Inferior parietal cortex (tissue), 1 donor: ENCODE data around the gene RYR1.
"Not testable (repeated sequence)": the region's sequence is repeated elsewhere in the genome, so short reads cannot be mapped to it uniquely, and the experiment has no call there.

ENCODE experiments used
- DNase-seq: peaks from one replicate; pipeline ENCODE4 v3.0.0-alpha.2; 2016; ENCODE audit errors: extremely low spot score

The RYR1 gene

DNA sequence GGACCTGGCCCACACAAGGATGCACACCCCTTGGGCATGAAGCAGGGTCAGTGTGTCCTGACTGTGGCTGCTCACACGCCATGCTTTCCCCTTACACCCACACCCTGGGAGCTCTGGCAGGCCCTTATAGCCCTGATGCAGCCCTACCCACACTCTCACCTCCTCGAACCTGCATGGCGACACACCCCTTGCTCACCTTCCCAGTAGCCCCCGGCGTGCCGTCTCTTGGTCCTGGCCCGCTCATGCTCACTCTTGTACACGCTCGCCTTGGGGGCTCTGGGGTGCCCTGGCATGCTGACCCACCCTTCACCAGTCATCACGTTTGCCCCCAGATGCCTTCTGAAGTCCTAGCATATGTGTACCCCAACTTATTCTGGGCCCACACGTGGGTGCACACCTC, 128.2 kb downstream of the RYR1 start:
- DNase-seq: no peak

DNA sequence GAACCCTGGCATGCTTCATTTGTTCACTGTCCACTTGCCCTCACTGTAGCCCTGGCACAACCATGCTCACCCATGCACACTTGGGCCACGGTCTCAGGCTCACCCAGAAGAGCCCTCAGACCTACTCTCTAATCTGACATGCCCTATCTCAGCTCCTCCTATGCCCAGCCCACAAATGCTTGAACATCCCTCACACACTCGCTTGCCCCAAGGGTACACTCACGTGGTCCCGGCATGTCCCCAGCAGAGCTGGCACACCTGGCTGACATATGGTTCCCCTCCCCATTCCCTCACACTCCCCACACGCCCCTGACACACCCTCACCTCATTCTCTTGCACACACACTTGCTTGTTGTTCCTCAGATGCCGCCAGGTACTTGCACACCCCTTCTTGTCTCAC, 128.6 kb downstream of the RYR1 start:
- DNase-seq: no peak

DNA sequence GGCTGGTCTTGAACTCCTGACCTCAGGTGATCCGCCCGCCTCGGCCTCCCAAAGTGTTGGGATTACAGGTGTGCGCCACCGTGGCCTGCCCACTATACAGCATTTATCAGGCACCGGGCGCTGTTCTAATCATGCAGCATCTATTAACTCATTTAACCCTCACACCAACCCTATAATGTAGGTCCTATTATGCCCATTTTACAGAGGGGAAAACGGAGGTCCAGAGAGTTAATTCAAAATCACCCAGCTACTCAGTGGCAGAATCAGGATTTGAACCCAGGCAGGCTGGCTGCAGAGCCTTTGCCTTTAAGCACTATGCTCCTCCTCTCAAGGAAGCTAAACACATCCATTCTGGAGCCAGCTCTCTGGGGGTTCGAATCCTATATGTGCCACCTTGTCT, 130.0 kb downstream of the RYR1 start:
- DNase-seq: no peak

DNA sequence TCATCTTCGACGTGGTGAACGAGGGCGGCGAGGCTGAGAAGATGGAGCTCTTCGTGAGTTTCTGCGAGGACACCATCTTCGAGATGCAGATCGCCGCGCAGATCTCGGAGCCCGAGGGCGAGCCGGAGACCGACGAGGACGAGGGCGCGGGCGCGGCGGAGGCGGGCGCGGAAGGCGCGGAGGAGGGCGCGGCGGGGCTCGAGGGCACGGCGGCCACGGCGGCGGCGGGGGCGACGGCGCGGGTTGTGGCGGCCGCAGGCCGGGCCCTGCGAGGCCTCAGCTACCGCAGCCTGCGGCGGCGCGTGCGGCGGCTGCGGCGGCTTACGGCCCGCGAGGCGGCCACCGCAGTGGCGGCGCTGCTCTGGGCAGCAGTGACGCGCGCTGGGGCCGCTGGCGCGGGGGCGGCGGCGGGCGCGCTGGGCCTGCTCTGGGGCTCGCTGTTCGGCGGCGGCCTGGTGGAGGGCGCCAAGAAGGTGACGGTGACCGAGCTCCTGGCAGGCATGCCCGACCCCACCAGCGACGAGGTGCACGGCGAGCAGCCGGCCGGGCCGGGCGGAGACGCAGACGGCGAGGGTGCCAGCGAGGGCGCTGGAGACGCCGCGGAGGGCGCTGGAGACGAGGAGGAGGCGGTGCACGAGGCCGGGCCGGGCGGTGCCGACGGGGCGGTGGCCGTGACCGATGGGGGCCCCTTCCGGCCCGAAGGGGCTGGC, 131.6 kb downstream of the RYR1 start:
- no peak for DNase-seq

DNA sequence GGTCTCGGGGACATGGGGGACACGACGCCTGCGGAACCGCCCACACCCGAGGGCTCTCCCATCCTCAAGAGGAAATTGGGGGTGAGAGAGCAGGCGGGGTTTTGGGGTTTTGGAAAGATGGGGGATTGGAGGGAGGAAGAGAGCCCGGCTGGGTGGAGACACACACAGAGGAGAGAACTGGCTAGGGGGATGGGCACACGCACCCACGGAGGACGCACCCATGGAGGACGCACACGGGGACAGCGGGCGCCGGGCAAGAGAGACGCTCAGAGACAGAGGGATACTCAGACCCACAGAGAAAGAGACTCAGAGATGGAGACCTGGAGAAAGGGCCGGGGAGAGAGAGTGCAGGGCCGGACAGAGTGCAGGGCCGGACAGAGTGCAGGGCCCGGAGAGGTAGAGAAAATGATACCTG, 132.2 kb downstream of the RYR1 start:
- DNase-seq: no peak

DNA sequence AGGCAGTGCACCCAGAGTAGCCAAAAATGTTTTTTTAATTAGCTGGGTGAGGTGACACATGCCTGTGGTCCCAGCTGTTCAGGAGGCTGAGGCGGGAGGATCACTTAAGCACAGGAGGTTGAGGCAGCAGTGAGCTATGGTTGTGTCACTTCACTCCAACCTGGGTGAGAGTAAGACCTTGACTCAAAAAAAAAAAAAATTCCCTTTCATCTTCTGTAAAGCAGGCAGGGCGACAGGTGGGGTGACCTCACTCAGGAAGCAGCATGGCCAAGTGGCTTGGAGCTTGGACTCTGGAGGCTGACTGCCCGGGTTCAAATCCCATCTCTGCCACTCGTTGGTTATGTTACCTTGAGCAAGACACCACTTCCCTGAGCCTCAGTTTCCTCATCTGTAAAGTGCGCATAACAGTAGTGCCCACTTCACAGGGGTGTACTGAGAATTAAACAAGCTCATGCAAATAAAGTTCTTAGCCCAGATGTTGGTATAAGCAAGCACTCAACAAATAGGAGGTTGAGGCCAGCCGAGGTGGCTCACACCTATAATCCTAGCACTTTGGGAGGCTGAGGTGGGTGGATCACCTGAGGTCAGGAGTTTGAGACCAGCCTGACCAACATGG, 136.0 kb downstream of the RYR1 start:
- no peak for DNase-seq

DNA sequence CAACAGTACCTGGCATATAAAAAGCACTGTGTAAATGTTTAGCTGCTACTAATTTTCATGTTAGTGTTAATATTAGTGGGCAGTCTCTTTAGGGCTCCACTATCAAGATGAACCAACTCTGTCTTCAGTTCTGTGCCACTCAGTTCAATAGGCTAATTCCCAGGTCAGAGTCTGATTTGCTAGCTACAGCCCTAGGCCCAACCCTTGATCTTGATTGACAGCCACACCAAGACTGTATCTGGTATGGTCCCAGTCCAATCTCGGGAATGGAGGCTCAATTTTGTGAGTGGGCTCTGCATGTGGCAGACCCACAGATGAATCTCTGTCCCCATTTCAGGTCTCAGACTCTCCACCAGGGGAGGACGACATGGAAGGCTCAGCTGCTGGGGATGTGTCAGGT, 138.2 kb downstream of the RYR1 start:
- DNase-seq: no peak

DNA sequence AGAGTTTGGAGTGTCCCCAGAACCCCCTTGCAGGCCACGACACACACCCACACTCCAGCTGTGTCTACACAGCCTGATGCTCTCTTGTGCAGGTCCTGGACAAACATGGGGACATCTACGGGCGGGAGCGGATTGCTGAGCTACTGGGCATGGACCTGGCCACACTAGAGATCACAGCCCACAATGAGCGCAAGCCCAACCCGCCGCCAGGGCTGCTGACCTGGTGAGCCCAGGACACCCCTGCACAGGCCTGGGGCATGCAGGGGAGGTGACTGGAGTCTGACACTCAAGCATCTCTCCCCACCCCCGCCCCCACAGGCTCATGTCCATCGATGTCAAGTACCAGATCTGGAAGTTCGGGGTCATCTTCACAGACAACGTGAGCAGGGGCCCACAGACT, 144.3 kb downstream of the RYR1 start:
- DNase-seq: no peak

DNA sequence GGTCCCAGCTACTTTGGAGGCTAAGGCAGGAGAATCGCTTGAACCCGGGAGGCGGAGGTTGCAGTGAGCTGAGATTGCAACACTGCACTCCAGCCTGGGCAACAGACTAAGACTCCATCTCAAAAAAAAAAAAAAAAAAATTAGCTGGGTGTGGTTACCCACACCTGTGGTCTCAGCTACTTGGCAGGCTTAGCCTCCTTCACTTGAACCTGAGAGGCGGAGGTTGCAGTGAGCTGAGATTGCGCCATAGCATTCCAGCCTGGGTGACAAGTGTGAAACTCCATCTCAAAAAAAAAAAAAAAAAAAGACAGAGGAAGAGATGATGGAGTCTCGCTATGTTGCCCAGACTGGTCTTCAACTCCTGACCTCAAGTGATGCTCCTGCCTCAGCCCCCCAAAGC, 145.8 kb downstream of the RYR1 start:
- not testable (repeated sequence) for DNase-seq

DNA sequence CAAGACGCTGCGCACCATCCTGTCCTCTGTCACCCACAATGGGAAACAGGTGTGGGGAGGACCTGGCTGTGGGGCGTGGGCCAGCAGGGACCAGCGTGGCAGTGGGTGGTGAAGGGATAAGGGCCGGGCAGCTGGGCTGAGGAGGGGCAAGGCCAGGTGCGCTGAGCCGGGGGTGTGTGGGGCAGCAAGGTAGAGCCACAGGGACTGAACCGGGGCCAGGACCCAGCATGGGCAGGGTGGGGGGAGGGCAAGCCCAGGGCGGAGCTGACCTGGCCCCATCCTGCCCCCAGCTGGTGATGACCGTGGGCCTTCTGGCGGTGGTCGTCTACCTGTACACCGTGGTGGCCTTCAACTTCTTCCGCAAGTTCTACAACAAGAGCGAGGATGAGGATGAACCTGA, 146.6 kb downstream of the RYR1 start:
- no peak for DNase-seq

DNA sequence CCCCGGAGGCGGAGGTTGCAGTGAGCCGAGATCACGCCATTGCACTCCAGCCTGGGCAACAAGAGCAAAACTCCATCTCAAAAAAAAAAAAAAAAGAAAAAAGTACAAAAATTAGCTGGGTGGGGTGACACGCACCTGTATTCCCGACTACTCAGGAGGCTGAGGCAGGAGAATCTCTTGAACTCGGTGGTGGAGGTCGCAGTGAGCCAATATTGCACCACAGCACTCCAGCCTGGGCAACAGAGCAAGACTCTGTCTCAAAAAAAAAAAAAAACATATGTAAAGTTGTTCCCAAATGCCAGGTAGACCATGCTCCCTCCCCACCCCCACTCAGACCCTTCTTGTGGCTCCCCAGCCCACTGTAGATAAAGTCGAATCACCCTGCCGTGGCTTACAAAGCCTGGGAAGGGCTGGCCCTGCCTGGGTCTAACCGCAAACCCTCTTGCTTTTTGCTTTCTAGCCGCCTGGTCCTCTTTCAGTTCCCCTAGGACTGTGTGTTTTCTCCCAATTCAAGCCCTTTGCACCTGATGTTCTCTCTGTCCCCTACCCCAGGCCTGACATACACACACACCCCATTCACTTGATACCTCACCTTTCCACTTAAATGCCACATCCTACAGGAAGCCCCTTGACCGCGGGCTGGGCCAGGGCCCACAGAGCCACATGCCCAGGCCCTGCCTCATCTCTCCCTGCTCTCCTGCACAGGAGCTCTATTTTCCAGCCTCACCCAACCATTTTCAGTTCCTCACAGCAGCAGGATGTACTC, 149.9 kb downstream of the RYR1 start:
- DNase-seq: no peak

DNA sequence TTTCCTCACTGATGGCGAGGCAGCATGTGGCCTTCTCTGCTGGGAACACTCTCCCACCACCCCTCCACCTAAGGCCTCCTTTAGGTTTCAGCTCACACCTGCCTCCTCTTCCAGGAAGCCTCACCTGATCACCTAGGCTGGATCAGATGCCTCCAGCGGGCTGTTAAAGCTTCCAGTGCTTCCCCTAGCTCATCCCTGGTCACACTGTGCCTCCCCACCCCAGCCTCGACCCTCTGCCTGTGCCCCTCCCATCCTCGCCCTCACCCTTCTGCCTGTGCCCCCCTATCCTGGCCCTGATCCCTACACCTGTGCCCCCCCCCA, 150.5 kb downstream of the RYR1 start:
- no peak for DNase-seq

DNA sequence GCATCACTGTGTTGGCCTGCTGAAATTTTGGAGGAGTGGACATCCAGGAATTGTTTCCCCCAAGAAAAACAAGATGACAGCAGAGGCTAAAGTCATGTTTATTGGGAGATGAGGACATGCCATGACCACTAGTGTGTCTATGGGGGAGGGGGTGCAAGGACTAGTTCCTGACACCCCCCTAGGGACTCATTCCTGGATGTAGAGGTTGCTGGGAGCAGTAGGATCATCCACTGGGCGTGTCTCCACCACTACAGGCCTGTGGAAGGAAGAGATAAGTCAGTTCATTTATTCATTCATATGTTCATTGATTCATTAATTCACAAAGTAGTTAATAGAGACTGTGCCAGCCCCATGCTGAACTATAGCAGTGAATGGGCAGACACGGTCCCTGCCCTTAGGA, 154.1 kb downstream of the RYR1 start:
- no peak for DNase-seq

DNA sequence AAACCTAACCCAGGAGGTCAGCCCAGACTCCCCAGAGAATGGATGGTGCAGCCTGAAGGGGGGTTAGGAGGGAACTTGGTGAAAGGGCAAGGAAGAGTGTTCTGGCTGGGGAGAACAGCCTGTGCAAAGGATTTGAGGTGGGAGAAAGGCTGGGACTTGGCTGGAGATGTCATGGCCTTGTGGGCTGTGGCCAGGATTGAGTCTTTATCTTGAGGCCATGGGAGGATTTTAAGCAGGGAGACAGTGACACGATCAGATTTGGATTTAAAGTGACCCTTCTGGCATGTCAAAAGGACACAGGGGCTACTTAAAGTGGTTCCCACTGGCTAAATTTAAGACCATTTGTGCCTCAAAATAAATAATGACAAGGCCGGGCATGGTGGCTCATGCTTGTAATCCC, 154.6 kb downstream of the RYR1 start:
- no peak for DNase-seq

DNA sequence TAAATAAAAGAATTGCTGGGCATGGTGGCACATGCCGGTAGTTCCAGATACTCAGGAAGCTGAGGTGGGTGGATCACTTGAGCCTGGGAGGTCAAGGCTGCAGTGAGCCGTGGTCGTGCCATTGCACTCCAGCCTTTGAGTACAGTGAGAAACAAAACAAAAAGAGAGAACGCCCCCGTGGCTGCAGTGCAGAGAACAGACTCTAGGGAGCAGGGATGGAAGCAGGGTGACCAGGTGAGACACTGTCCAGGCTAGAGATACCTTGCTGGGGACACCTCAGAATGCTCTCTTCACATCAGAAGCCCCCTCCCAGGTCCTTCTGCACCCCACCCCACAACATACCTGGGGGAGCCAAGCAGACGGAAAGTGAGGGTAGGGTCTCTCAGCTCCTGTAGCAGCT, 159.4 kb downstream of the RYR1 start:
- no peak for DNase-seq

DNA sequence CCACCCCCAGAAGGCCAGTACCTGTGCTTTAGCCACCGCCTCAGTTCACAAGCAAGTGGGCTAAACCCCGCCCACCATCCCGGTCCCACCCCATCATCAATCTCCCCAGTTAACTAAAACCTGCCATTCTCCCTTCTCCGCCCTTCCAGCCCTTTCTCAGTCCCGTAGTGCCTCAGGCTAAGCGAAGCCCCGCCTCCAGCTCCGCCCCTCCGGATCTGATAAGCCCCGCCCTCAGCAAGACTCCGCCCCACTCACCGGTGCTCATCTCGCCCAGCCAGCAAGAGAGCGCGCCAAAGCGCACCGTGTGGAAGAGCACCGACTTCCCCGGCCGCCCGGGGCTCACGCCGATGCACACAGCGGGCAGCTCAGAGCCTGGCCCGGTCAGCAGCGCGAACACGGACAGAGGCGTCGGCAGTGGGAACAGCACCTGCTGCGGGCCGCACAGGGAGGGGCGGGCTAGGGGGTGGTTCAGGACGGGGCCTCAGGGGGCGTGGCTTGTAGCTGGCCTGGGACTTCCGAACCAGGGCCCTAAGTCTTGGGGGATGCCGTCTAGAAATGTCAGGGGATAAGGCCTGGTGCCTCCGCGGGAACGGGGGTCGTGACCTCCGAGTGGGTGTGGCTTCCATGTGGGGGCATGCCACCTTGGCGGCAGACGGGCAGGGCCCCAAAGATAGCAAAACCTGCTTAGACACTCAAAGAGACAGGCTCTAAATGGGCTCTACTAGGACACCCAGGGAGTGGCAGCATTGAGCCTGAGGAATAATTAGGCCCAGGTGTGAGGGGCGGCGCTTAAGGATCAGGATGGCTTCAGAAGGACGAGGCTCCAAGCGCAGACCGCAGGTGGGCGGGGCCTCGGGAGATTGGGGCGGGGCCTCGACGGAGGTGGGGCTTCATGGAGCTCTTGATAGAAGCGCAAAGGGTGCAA, 162.8 kb downstream of the RYR1 start:
- peak; percentile 9 for DNase-seq

DNA sequence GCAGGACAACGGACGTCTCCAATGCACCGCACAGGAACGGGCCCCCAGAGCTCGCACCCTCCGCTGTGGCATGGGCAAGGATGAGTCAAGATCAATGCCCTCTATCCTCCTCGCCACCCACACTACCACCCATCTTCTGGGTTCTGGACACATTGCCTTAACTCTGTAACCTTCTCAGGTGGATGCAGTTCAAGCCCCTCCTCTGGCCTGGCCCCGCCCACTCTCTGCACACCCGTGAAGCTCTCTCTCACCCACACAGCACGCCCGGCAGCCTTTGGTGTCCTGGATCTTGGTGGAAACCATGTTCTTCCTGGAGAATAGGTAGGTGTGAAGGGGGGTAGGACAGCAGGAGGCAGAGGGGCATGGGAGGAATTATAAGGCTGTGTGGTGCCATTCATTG, 163.6 kb downstream of the RYR1 start:
- DNase-seq: no peak

DNA sequence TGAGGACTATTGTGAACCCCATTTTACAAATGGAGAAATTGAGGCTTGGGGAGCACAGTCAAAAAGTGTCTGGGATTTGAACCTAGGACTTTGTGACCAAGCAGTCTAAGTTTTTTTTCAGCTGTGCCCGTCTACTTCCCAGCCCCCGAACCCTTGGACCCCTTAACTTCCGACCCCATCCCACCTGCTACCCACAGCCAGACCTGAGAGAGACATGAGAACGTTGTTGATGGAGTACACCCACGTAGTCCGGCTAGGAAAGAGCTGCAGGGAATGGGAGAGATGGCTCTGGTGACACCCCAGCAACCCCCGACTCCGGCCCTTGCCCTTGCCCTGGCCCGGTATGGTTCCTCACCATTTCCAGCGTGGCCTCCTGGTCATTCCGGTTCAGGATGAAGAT, 166.2 kb downstream of the RYR1 start:
- no peak for DNase-seq

DNA sequence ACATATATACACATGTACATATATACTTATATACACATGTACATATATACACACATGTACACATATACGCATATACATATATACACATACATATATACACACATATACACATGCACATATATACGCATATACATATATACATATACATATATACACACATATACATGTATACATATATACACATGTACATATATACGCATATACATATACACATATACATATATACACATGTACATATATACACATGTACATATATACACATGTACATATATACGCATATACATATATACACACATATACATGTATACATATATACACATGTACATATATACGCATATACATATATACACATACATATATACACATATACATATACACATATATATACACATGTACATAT, 169.4 kb downstream of the RYR1 start:
- not testable (repeated sequence) for DNase-seq

DNA sequence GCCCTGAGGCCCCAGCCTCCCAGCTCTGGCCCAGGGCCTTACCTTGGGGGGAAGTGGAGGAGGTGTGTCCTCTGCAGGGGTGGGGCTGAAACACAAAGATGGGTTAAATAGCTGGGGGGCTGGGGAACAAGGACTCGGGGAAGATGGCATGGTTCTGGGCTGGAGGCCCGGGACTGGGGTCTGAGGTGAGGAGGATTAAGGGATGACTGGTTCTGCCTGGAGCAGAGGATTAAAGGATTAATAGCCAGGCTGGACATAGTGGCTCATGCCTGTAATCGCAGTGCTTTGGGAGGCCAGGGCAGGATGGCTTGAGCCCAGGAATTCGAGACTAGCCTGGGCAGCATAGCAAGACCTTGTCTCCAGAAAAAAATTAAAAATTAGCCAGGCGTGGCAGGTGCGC, 172.6 kb downstream of the RYR1 start:
- DNase-seq: no peak

DNA sequence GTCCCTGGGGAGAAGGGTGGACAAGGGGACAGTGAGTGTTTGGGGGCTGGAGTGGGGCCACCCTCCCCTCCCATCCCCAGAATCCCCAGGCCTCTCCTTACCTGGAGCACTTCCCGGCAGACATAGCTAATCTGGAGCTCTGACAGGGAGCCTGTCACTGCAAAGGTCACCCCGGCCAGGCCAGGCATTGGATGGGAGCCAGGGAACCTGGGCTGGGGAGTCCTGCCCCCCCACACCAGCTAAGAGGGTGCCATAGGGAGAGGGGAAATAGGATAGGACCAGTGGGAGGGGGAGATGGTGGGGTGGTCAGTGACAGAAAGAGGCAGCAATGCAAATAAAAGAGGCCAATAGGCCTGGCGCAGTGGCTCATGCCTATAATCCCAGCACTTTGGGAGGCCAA, 180.8 kb downstream of the RYR1 start:
- no peak for DNase-seq

DNA sequence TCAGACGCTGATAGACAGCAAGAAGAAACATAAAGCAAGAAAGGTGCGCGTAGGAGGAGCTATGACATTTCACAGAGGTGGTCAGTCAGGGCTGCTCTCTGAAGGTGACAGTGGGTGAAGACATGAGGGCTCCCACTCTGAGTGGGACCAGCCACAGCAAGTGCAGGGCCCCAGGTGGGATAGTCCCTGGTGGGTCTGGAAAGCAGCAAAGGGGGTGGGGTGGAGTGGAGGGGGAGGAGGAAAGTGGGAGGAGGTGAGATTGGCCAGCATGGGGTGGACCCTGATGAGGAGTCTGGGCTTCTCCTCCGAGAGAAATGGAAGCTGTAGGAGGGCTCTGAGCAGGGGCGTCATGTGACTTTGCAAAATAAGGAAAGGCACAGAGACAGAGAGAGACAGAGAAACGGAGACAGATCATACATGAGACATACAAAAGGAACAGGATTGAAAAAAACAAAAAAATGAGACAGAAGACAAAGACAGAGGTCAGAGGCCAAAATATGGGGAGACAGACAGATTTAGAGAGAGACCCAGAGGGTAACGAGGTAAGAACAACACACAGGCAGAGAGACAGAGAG, 181.6 kb downstream of the RYR1 start:
- DNase-seq: no peak
